Measurements from ENCODE around the gene IFITM2. TPM values are rescaled to one million over a fixed set of nuclear protein-coding genes. Genes with fewer than 3 reads are reported as not detected.

The IFITM2 gene
- total and polyA plus RNA-seq, 2 of the 13 experiments (the other 11 are each of a cell fraction or from before 2014, with no cell fraction given) = 13.8 to 267 TPM

DNA sequence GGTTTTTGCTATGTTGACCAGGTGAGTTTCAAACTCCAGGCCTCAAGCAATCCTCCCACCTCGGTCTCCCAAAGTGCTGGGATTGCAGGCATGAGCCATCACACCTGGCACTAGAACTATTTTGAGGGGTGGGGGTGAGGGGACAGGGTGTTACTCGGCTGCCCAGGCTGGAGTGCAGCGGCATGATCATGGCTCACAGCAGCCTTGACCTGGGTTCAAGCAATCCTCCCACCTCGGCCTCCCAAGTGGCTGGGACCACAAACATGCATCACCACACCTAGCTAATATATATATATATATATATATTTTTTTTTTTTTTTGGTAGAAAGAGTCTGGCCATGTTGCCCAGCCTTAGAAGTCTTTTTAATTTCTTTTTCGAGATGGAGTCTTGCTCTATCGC, 30.1 kb downstream of the IFITM2 start:
- Histone ChIP-seq H3K4me2 (ENCODE audit: low read depth, low read length) (no peak overlapping the region), H3K9me3 (ENCODE audit: low read length) (no peaks in the 10 kb centered on the region), H3K4me1 (ENCODE audit: insufficient read depth, low read length) (peaks cover 23% of the 10 kb centered on the region), H2AFZ (ENCODE audit: low read length) (no peak overlapping the region), H4K20me1 (ENCODE audit: insufficient read depth, low read length) (no peaks in the 10 kb centered on the region), H3K4me3 (replicated peaks in 1 of 3; ENCODE audit: insufficient read depth in 1 of 3, low read depth in 2 of 3, low read length in 3 of 3) (no peak overlapping the region), H3K79me2 (ENCODE audit: insufficient read depth, low read length) (no peaks in the 10 kb centered on the region), H3K27ac (ENCODE audit: extremely low read length, insufficient read depth, low read length) (no peak overlapping the region), H3K27me3 (ENCODE audit: control insufficient read depth in 1 of 2, insufficient read depth in 2 of 2, low read length in 2 of 2) (peaks cover 0 to 13% of the 10 kb centered on the region in 2 experiments; a peak in 3 of 5 replicates), H3K36me3 (replicated peaks in 1 of 2; ENCODE audit: control insufficient read depth in 1 of 2, insufficient read depth in 2 of 2, low read length in 2 of 2) (no peaks in the 10 kb centered on the region), H3K9ac (ENCODE audit: insufficient read depth, low read depth, low read length) (no peak overlapping the region)
- intact Hi-C loops (cut with micrococcal nuclease; ENCODE audit: unreplicated experiment) = no loop called here
- ChIA-PET CTCF (ENCODE audit: low intra/inter-chr PET ratio, low total read pairs) (no interaction called here), POLR2A (interaction anchor here (2.6 to 3.0 kb wide), 2 partner anchors 10 to 16 kb away, joined by 8 read pairs; no protein-coding TSS in a partner anchor)
- FAIRE-seq = no peak
- no peak for ATAC-seq
- 59% methylated on average over 6 of the region's 6 CpGs for WGBS (ENCODE audit: low lambda C conversion rate)
- no peak for DNase-seq (ENCODE audit: low spot score)
- in situ Hi-C loops (cut with HindIII; ENCODE audit: extremely low pct_ligation_motif_present, low pct_unique_long_range_greater_than_20kb) = no loop called here
- no TSS peak for BruUV-seq (replicated peaks)
- TF ChIP-seq, protein P1, sequence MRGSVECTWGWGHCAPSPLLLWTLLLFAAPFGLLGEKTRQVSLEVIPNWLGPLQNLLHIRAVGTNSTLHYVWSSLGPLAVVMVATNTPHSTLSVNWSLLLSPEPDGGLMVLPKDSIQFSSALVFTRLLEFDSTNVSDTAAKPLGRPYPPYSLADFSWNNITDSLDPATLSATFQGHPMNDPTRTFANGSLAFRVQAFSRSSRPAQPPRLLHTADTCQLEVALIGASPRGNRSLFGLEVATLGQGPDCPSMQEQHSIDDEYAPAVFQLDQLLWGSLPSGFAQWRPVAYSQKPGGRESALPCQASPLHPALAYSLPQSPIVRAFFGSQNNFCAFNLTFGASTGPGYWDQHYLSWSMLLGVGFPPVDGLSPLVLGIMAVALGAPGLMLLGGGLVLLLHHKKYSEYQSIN (CRISPR knock-in tag; IDR thresholded peaks at IDR 0.05; ENCODE audit: borderline replicate concordance) = no peak
- TF ChIP-seq, protein P2, sequence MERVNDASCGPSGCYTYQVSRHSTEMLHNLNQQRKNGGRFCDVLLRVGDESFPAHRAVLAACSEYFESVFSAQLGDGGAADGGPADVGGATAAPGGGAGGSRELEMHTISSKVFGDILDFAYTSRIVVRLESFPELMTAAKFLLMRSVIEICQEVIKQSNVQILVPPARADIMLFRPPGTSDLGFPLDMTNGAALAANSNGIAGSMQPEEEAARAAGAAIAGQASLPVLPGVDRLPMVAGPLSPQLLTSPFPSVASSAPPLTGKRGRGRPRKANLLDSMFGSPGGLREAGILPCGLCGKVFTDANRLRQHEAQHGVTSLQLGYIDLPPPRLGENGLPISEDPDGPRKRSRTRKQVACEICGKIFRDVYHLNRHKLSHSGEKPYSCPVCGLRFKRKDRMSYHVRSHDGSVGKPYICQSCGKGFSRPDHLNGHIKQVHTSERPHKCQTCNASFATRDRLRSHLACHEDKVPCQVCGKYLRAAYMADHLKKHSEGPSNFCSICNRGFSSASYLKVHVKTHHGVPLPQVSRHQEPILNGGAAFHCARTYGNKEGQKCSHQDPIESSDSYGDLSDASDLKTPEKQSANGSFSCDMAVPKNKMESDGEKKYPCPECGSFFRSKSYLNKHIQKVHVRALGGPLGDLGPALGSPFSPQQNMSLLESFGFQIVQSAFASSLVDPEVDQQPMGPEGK (CRISPR knock-in tag; IDR thresholded peaks at IDR 0.05) = no peak
- TF ChIP-seq, protein P3, sequence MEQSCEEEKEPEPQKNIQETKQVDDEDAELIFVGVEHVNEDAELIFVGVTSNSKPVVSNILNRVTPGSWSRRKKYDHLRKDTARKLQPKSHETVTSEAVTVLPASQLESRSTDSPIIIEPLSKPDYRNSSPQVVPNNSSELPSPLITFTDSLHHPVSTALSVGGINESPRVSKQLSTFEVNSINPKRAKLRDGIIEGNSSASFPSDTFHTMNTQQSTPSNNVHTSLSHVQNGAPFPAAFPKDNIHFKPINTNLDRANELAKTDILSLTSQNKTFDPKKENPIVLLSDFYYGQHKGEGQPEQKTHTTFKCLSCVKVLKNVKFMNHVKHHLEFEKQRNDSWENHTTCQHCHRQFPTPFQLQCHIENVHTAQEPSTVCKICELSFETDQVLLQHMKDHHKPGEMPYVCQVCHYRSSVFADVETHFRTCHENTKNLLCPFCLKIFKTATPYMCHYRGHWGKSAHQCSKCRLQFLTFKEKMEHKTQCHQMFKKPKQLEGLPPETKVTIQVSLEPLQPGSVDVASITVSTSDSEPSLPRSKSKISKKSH (CRISPR knock-in tag; IDR thresholded peaks at IDR 0.05; ENCODE audit: borderline replicate concordance) = no peak
- TF ChIP-seq PAF1 (CRISPR knock-in tag; IDR thresholded peaks at IDR 0.05) (no peak), BHLHE40 (IDR thresholded peaks at IDR 0.05; ENCODE audit: low read length) (no peak), SOX13 (IDR thresholded peaks at IDR 0.05) (no peak), SOX13 (CRISPR knock-in tag; conservative IDR thresholded peaks at IDR 0.05 in 1 of 2, IDR thresholded peaks at IDR 0.05 in 1 of 2) (no peak), ZNF230 (CRISPR knock-in tag; IDR thresholded peaks at IDR 0.05) (no peak), ZNF572 (CRISPR knock-in tag; IDR thresholded peaks at IDR 0.05) (no peak), ZNF841 (CRISPR knock-in tag; IDR thresholded peaks at IDR 0.05; ENCODE audit: borderline replicate concordance) (no peak)
- TF ChIP-seq, protein P4, sequence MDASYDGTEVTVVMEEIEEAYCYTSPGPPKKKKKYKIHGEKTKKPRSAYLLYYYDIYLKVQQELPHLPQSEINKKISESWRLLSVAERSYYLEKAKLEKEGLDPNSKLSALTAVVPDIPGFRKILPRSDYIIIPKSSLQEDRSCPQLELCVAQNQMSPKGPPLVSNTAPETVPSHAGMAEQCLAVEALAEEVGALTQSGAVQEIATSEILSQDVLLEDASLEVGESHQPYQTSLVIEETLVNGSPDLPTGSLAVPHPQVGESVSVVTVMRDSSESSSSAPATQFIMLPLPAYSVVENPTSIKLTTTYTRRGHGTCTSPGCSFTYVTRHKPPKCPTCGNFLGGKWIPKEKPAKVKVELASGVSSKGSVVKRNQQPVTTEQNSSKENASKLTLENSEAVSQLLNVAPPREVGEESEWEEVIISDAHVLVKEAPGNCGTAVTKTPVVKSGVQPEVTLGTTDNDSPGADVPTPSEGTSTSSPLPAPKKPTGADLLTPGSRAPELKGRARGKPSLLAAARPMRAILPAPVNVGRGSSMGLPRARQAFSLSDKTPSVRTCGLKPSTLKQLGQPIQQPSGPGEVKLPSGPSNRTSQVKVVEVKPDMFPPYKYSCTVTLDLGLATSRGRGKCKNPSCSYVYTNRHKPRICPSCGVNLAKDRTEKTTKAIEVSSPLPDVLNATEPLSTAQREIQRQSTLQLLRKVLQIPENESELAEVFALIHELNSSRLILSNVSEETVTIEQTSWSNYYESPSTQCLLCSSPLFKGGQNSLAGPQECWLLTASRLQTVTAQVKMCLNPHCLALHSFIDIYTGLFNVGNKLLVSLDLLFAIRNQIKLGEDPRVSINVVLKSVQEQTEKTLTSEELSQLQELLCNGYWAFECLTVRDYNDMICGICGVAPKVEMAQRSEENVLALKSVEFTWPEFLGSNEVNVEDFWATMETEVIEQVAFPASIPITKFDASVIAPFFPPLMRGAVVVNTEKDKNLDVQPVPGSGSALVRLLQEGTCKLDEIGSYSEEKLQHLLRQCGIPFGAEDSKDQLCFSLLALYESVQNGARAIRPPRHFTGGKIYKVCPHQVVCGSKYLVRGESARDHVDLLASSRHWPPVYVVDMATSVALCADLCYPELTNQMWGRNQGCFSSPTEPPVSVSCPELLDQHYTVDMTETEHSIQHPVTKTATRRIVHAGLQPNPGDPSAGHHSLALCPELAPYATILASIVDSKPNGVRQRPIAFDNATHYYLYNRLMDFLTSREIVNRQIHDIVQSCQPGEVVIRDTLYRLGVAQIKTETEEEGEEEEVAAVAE (CRISPR knock-in tag; IDR thresholded peaks at IDR 0.05; ENCODE audit: borderline replicate concordance) = no peak
- TF ChIP-seq, protein P5, sequence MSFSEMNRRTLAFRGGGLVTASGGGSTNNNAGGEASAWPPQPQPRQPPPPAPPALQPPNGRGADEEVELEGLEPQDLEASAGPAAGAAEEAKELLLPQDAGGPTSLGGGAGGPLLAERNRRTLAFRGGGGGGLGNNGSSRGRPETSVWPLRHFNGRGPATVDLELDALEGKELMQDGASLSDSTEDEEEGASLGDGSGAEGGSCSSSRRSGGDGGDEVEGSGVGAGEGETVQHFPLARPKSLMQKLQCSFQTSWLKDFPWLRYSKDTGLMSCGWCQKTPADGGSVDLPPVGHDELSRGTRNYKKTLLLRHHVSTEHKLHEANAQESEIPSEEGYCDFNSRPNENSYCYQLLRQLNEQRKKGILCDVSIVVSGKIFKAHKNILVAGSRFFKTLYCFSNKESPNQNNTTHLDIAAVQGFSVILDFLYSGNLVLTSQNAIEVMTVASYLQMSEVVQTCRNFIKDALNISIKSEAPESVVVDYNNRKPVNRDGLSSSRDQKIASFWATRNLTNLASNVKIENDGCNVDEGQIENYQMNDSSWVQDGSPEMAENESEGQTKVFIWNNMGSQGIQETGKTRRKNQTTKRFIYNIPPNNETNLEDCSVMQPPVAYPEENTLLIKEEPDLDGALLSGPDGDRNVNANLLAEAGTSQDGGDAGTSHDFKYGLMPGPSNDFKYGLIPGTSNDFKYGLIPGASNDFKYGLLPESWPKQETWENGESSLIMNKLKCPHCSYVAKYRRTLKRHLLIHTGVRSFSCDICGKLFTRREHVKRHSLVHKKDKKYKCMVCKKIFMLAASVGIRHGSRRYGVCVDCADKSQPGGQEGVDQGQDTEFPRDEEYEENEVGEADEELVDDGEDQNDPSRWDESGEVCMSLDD (CRISPR knock-in tag; IDR thresholded peaks at IDR 0.05; ENCODE audit: borderline replicate concordance) = no peak

Measured in HepG2 (cell line).